Endothelial cell of umbilical vein (primary cell): Measurements from ENCODE around the gene KCNJ6. TPM values are rescaled to one million over a fixed set of nuclear protein-coding genes. Genes with fewer than 3 reads are reported as not detected.

ENCODE experiments used
- BruUV-seq: library from RNA; stranded (reverse); fragments of 400-500 nt; replicated peaks from 2 replicates; lab custom pipeline; 2021; lab: Mats Ljungman, UMichigan
- CTCF ChIA-PET: fragments of 300-600, 350-600 bp; sonication (Branson Sonifier 250); formaldehyde crosslinking; loops from one replicate; lab custom pipeline; 2021; ENCODE audit warnings: antibody characterized with exemption, inconsistent platforms; lab: Charles Lee
- POLR2A ChIA-PET: fragments of 300-600, 350-600 bp; sonication (Branson Sonifier 250); formaldehyde crosslinking; loops from one replicate; lab custom pipeline; 2021; ENCODE audit warnings: antibody characterized with exemption, inconsistent platforms; lab: Charles Lee
- DNase-seq: peaks from one replicate; pipeline ENCODE4 v3.0.0-alpha.2; 2011; ENCODE audit warnings: low read depth, low spot score
- FAIRE-seq: peaks from 2 replicates; lab custom pipeline; 2011; peaks lifted over from hg19 to GRCh38; lab: Jason Lieb, UNC
- H2AFZ ChIP-seq: 2 replicates; pipeline ENCODE4 v1.6.0; 2012; ENCODE audit warnings: low read depth, low read length, control low read depth, inconsistent platforms
- H3K27ac ChIP-seq: 2 replicates; pipeline ENCODE4 v1.5.1; 2011; ENCODE audit warnings: low read depth, mild to moderate bottlenecking, control low read depth, low read length, moderate library complexity; ENCODE audit not compliant: insufficient read depth
- H3K27me3 ChIP-seq, 2 experiments: 2 replicates each; pipeline versions ENCODE4 v1.6.0 to v1.6.1; 2011; ENCODE audit warnings: low read length in 2 of 2, mixed read lengths in 1 of 2; ENCODE audit not compliant: control insufficient read depth in 2 of 2, insufficient read depth in 2 of 2
- H3K36me3 ChIP-seq, 2 experiments: 2 replicates in 1 of 2; 3 replicates in 1 of 2; pipeline ENCODE4 v1.5.1; 2011; ENCODE audit warnings: low read length in 2 of 2, mild to moderate bottlenecking in 1 of 2, moderate library complexity in 1 of 2; ENCODE audit not compliant: control insufficient read depth in 2 of 2, insufficient read depth in 2 of 2; ENCODE audit errors: extremely low read depth in 1 of 2
- H3K4me1 ChIP-seq: 3 replicates; pipeline ENCODE4 v1.5.1; 2011; ENCODE audit warnings: mild to moderate bottlenecking, low read length; ENCODE audit not compliant: control insufficient read depth, insufficient read depth; ENCODE audit errors: extremely low read depth
- H3K4me2 ChIP-seq: 2 replicates; pipeline ENCODE4 v1.6.1; 2011; ENCODE audit warnings: low read length, control low read depth, mixed read lengths; ENCODE audit not compliant: insufficient read depth
- H3K4me3 ChIP-seq, 3 experiments: fragments of 200-600 bp in 1 of 3; sonication (generic), shearing (Covaris generic) in 1 of 3; replicated peaks in 1 of 3; 2 replicates each; pipeline ENCODE4 v1.5.1; 2011 to 2016; ENCODE audit warnings: control low read depth in 3 of 3, low read length in 3 of 3, mild to moderate bottlenecking in 2 of 3, inconsistent platforms in 1 of 3, low read depth in 1 of 3, moderate library complexity in 1 of 3; ENCODE audit not compliant: insufficient read depth in 1 of 3
- H3K79me2 ChIP-seq: 2 replicates; pipeline ENCODE4 v1.6.0; 2012; ENCODE audit warnings: low read length, inconsistent platforms; ENCODE audit not compliant: control insufficient read depth, insufficient read depth
- H3K9ac ChIP-seq: replicated peaks from 2 replicates; pipeline ENCODE3; 2011; ENCODE audit warnings: low read length, control low read depth; ENCODE audit not compliant: insufficient read depth; ENCODE audit errors: extremely low read depth
- H3K9me1 ChIP-seq: replicated peaks from 3 replicates; pipeline ENCODE4 v1.6.0; 2011; ENCODE audit warnings: mild to moderate bottlenecking, low read length; ENCODE audit not compliant: control insufficient read depth, insufficient read depth; ENCODE audit errors: extremely low read depth
- H3K9me3 ChIP-seq: replicated peaks from 2 replicates; pipeline ENCODE4 v1.5.1; 2012; ENCODE audit warnings: low read length, inconsistent platforms; ENCODE audit not compliant: control insufficient read depth, insufficient read depth
- H4K20me1 ChIP-seq: replicated peaks from 2 replicates; pipeline ENCODE3; 2011; ENCODE audit warnings: mild to moderate bottlenecking, low read length; ENCODE audit not compliant: control insufficient read depth, insufficient read depth; ENCODE audit errors: extremely low read depth
- EZH2 ChIP-seq: IDR thresholded peaks from 2 replicates; pipeline ENCODE4 v1.6.1; 2012; ENCODE audit warnings: borderline replicate concordance, low read depth, mild to moderate bottlenecking, moderate library complexity, low read length, inconsistent platforms; ENCODE audit not compliant: severe bottlenecking
- FOS ChIP-seq: IDR thresholded peaks from 2 replicates; pipeline ENCODE4 v1.6.1; 2011; ENCODE audit warnings: mild to moderate bottlenecking, low read length, moderate library complexity, borderline replicate concordance; ENCODE audit not compliant: insufficient read depth
- GATA2 ChIP-seq: IDR thresholded peaks from 2 replicates; pipeline ENCODE4 v1.7.0; 2011; ENCODE audit warnings: low read depth, mild to moderate bottlenecking, moderate library complexity, mixed read lengths, low read length; ENCODE audit not compliant: insufficient read length, insufficient read depth
- JUN ChIP-seq: IDR thresholded peaks from 2 replicates; pipeline ENCODE4 v1.6.1; 2011; ENCODE audit warnings: borderline replicate concordance, low read depth; ENCODE audit not compliant: insufficient read length, insufficient read depth
- MAX ChIP-seq: IDR thresholded peaks from 2 replicates; pipeline ENCODE4 v1.6.1; 2011; ENCODE audit not compliant: insufficient read depth, insufficient read length
- POLR2A ChIP-seq: IDR thresholded peaks from 2 replicates; pipeline ENCODE4 v1.6.1; 2012; ENCODE audit warnings: low read depth, mild to moderate bottlenecking, control low read depth, low read length
- POLR2AphosphoS5 ChIP-seq: IDR thresholded peaks from 2 replicates; pipeline ENCODE4 v1.6.1; 2012; ENCODE audit warnings: low read depth, mild to moderate bottlenecking, control low read depth, low read length, moderate library complexity; ENCODE audit not compliant: insufficient read depth
- dilution Hi-C: fragments of 300-500 bp; cut with MboI; formaldehyde crosslinking; loops from one replicate; pipeline ENCODE4 v1.15.0; 2019; ENCODE audit warnings: low sequenced_read_pairs; ENCODE audit not compliant: extremely low pct_ligation_motif_present
- intact Hi-C: fragments of 100-400 bp; cut with micrococcal nuclease; formaldehyde crosslinking; loops from one replicate; pipeline ENCODE4 v1.10.0; 2022
- polyA plus RNA-seq, 4 experiments: library from polyadenylated mRNA; depleted of rRNA in 3 of 4; stranded (reverse) in 3 of 4; unstranded in 1 of 4; fragments of >200 nt; gene quantifications; 2 replicates each; pipeline versions ENCODE4 v1.2.1 to v1.2.3, GENCODE V29; 2011 to 2012; ENCODE audit warnings: missing spikeins in 1 of 4
- total RNA-seq: library from RNA; stranded (reverse); gene quantifications from 2 replicates; pipeline ENCODE4 v1.2.3, GENCODE V29; 2021

The KCNJ6 gene
- total and polyA plus RNA-seq, 2 donors (not counting 3 experiments of a cell fraction or from before 2014, with no cell fraction given): not detected

- Histone ChIP-seq H3K9me1 (no peaks in the 10 kb centered on the region), H3K9ac (no peak overlapping the region), H3K27ac (no peak overlapping the region), H2AFZ (no peak overlapping the region), H3K9me3 (no peaks in the 10 kb centered on the region), H3K4me2 (no peak overlapping the region), H3K79me2 (no peaks in the 10 kb centered on the region), H3K36me3 (no peaks in the 10 kb centered on the region), H3K4me1 (no peaks in the 10 kb centered on the region), H3K4me3 (no peak overlapping the region), H4K20me1 (no peaks in the 10 kb centered on the region), H3K27me3 (no peaks in the 10 kb centered on the region)
- no peak for FAIRE-seq
- intact Hi-C loops: no loop called here
- POLR2A ChIA-PET: no interaction called here
- no peak for TF ChIP-seq POLR2A
- no peak for TF ChIP-seq JUN
- TF ChIP-seq MAX: no peak
- no peak for TF ChIP-seq EZH2
- no peak for TF ChIP-seq FOS
- no peak for TF ChIP-seq POLR2AphosphoS5
- TF ChIP-seq GATA2: no peak
- DNase-seq: no peak
- CTCF ChIA-PET: interaction anchor here (0.7 kb wide), 1 partner anchor 9 kb away, joined by 3 read pairs; no protein-coding TSS in a partner anchor
- dilution Hi-C loops: no loop called here
- no TSS peak for BruUV-seq
Measured at GRCh38 chr21:37843191-37843590, 73.1 kb downstream of the KCNJ6 start.
